GM18951 (cell line): ENCODE measurements around the gene GRHL3.
"Not testable (repeated sequence)": the region's sequence is repeated elsewhere in the genome, so short reads cannot be mapped to it uniquely, and the experiment has no call there.

Experiments
- POLR2A ChIP-seq: IDR thresholded peaks from 4 replicates; pipeline ENCODE4 v1.6.1; 2011; ENCODE audit warnings: mild to moderate bottlenecking; ENCODE audit not compliant: insufficient read length, insufficient read depth; ENCODE audit errors: extremely low read depth
- in situ Hi-C: fragments of 300-500 bp; cut with MboI; formaldehyde crosslinking; loops from one replicate; pipeline ENCODE4 v1.12.0; 2022; ENCODE audit warnings: low sequenced_read_pairs, mixed read lengths, inconsistent platforms; ENCODE audit not compliant: unreplicated experiment

Gene GRHL3

GRCh38 chr1:24319312-24319863 is at the start of gene GRHL3:
TSS of gene GRHL3 (plus strand) at chr1:24319357. CDS start at chr1:24319552, 195 bp downstream.
- TF ChIP-seq POLR2A, result no peak
- in situ Hi-C loops, result no loop called here

GRCh38 chr1:24274203-24275103 is 44.7 kb upstream of the GRHL3 start:
- in situ Hi-C loops, result not testable (repeated sequence)

DNA sequence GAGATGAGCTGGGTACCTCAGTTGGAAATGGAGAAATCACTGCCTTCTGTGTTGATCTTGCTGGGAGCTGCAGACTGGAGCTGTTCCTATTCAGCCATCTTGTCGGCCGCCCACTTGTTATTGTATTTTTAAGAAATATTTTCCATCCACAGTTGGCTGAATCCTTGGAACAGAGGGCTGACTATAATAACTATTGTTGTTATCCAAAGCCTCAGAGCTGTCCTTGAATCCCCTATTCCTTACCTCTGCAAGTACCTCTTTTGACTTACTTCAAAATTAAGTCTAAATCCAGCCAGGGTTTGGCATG is 44.1 kb upstream of the GRHL3 start:
- in situ Hi-C loops, result no loop called here
- no peak for TF ChIP-seq POLR2A

DNA sequence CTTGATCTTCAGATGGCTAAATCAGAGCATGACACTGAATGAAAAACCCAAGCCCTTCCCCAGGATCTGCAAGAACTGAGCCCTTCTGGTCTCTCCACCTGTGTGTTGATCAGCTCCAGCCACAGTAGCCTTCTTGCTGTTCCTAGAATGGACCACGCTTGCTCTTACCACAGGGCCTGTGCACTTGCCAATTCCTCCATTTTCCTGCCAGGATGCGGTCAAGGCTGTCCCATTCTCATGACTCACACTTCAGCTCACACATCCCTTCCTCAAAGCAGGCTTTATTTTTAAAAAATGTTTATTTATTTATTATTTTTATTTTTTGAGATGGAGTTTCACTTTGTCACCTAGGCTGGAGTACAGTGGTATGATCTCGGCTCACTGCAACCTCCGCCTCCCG is 43.6 kb upstream of the GRHL3 start:
- in situ Hi-C loops, result no loop called here
- TF ChIP-seq POLR2A, result no peak

DNA sequence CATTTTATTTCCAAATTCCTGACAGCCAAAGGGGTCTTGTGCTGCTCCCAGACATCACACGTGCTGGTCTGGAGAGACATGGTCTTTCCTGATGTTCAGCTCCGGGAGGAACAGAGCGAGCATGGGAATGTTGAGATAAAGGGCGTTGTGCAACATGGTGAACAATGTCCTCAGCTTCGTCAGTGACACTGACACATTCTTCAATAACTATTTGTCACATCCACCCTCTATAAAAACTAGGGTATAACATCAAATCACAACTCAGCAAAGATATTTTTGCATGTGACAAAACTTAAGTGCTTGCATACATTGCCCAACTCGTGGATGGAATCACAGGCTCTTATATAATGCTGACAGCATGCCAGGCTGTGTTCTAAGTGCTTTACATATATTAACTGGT is 42.4 kb upstream of the GRHL3 start:
- TF ChIP-seq POLR2A, result no peak
- in situ Hi-C loops, result no loop called here

DNA sequence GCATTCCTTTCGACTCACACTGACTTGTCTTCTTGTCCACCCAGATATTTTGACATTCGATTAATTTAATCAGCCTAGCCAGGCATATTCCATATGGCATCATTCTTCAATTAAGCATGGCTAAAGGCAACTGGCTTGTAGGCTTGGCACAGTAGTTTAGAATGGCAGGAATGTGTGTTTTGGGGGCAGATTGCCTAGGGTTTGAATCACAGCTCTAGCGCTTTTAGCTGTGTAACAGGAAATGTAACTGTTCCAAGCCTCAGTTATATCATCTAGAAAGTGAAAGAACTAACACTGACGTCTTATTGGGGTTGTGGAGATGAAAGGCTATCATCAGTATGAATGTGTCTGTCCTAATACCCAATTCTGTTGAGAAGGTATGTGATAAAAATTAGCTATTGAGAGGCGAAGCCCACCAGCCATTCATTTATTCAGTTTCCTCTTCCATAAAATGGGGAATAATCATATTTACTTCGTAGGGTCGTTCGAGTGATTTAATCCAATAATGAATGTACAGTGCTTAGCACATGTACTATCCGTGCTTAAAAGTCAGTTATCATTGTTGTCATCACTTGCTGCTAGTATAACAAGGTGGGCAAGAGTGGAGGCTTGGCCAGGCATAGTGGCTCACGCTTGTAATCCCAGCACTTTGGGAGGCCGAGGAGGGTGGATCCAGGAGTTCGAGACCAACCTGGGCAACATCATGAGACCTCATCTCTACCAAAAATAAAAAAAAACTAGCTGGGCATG is 41.6 kb upstream of the GRHL3 start:
- TF ChIP-seq POLR2A, result no peak
- in situ Hi-C loops, result no loop called here

- in situ Hi-C loops, result no loop called here
- no peak for TF ChIP-seq POLR2A
Measured at GRCh38 chr1:24278726-24279125, 40.4 kb upstream of the GRHL3 start.

DNA sequence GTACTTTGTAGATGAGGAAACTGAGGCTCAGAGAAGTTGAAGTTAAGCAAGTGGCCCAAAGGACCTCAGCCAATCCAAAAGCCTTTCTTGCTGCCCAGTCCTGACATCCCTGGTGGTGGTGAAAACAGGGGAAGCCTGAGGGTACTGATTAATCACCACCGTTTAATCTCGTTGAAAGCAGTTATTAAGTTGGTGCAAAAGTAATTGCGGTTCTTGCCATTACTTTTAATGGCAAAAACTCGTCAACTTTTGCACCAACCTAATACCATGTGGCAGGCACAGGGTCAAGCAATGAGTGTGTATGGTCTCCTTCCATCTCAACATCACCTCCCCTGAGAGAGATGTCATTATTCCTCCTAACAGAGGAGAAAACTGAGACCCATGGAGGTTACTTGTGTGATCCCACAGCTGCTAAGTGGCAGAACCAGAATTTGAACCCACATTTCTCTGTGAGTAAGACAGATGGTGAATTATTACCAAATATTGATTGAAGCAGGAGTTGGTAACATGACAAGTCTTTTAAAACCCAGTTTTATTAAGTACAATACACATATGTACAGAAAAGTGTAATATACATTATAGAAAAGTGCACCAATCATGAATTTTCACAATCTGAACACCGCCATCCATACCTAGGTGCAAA is 39.4 kb upstream of the GRHL3 start:
- TF ChIP-seq POLR2A, result no peak
- in situ Hi-C loops, result no loop called here

DNA sequence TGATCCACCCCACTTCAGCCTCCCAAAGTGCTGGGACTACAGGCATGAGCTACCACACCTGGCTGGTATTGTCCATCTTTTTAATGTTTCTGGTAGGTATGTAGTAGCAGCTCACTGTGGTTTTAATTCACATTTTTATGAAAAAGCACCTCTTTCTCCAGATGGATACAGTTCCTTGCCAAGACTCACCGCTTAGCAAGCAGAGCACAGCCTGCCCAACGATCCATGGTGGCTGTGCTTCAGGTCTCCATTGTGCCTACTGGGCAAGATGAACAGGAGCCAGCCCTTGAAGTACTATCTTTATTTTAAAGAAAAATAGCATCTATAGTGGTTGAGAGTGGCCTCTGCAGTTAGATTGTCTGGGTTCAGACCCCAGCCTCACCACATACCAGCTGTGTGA is 37.6 kb upstream of the GRHL3 start:
- in situ Hi-C loops, result no loop called here
- no peak for TF ChIP-seq POLR2A

DNA sequence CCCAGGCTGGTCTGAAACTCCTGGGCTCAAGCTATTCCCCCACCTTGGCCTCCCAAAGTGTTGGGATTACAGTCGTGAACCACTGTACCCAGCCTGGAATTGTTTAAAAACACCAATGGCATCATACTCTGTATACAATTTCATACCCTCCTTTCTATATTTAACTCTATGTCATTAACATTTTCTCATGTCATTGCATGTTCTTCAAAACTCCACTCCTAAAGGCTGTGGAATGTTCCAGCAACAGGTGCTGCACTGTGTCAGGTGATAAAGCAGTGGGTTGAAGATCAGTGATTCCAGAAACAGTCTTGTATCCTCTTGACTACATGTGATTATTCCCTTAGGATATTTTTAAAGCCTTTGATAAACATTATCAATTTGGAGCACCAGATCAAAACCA is 36.7 kb upstream of the GRHL3 start:
- no peak for TF ChIP-seq POLR2A
- in situ Hi-C loops, result no loop called here

- no peak for TF ChIP-seq POLR2A
- in situ Hi-C loops, result no loop called here
Measured at GRCh38 chr1:24283326-24284155, 35.6 kb upstream of the GRHL3 start.

GRCh38 chr1:24284156-24284471 is 35.0 kb upstream of the GRHL3 start:
- in situ Hi-C loops, result no loop called here
- TF ChIP-seq POLR2A, result no peak

GRCh38 chr1:24285231-24285630 is 33.9 kb upstream of the GRHL3 start:
- in situ Hi-C loops, result no loop called here
- no peak for TF ChIP-seq POLR2A
